ENCODE results near the gene HEMK1. TPM values are rescaled to one million over a fixed set of nuclear protein-coding genes. Genes with fewer than 3 reads are reported as not detected.
A peak's percentile ranks its signal among the peaks of the same experiment; 100 is the strongest.

HEMK1 gene
- total RNA-seq (10 to 100 TPM; 51.8 to 55.0 TPM), polyA plus RNA-seq (27.4 TPM)

- Mint-ChIP-seq H3K4me3 (peak within 1 kb of the TSS; percentile 90 to 97 (median 95)), H3K36me3 (peaks cover 0 to 22% (median 2%) of the 10 kb centered on the region in 3 donors), H3K27ac (peak within 1 kb of the TSS; percentile 91 to 98 (median 96)), H3K9me3 (no peaks in the 10 kb centered on the region), H3K4me1 (peaks cover 54 to 85% (median 58%) of the 10 kb centered on the region in 3 donors), H3K27me3 (peaks cover 0 to 4% of the 10 kb centered on the region in 2 donors)
- Histone ChIP-seq H3K36me3 (ENCODE audit: insufficient read depth, low read length) (no peaks in the 10 kb centered on the region), H3K4me3 (ENCODE audit: low read length) (peak within 1 kb of the TSS; percentile 92), H3K27ac (ENCODE audit: low read depth, low read length) (peak within 1 kb of the TSS; percentile 82), H3K4me1 (ENCODE audit: insufficient read depth, low read length) (peaks cover 67% of the 10 kb centered on the region), H3K9me3 (ENCODE audit: low read length) (no peaks in the 10 kb centered on the region), H3K27me3 (ENCODE audit: insufficient read depth, low read length, poor library complexity, severe bottlenecking) (no peaks in the 10 kb centered on the region)
- ChIA-PET POLR2A (interaction anchor here (0.6 to 6.1 kb wide), 18 partner anchors 14 to 1672 kb away, joined by 3 to 57 read pairs (median 7); partner anchors contain the start of genes CISH, DCAF1, MANF and MAPKAPK3), CTCF (interaction anchor here (0.9 to 18.9 kb wide), 16 partner anchors 12 to 1414 kb away, joined by 3 to 724 read pairs (median 4); partner anchors contain the start of genes CISH, MAPKAPK3 and RASSF1)
- DNase-seq = peak; percentile 92 to 95 (median 92)
These were observed at the start of gene HEMK1 for GRCh38 chr3:50568947-50569749. Gene HEMK1, plus strand, starts transcription at chr3:50569522. Its CDS starts 1,583 bp downstream, at chr3:50571105.

DNA sequence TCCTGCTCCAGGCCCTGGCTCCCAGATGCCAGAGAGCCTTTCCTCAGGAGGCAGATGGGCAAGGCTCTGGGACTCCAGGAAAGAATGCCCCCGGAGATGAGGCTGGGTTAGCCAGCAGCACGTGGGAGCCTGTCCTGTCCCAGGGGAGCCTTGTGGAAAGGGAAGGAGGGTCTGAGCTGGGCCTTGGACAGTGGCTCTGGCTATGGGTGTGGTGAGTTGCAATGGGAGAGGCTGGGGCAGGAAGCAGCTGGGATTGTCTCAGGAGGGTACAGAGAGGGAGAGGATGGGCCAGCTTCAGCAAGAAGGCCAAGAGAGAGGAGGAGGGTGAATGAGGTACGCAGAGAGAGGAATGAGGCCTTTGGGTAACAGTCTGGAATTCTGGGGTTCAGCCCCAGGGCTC, 48.5 kb upstream of the HEMK1 start:
- POLR2A ChIA-PET = no interaction called here
- H3K27ac ChIP-seq (ENCODE audit: low read depth, low read length) = no peak overlapping the region
- CTCF ChIA-PET = interaction anchor here (1.4 kb wide), 1 partner anchor 52 kb away, joined by 3 read pairs; no protein-coding TSS in a partner anchor

DNA sequence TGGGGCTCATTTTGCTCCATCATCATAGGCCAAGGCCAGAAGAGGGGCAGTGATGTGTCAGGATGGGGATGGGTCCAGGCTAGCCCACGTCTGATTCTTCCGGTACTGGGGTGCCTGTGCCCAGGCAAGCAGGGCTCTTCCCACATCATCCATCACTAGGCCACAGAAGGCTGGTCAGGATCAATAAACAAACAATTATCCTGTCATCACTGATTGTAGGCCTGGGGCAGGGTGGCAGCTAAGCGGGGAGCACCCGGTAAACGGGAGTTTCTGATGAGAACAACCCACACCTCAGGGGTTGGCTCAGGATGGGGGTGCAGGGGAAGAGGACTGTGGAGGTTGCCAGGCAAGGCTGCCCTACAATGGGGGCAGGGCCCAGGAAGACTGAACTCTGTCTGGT, 47.8 kb upstream of the HEMK1 start:
- H3K4me1 ChIP-seq (ENCODE audit: insufficient read depth, low read length) = no peaks in the 10 kb centered on the region
- CTCF ChIA-PET = interaction anchor here (1.1 to 1.5 kb wide), 3 partner anchors 51 to 93 kb away, joined by 3 to 5 read pairs (median 3); no protein-coding TSS in a partner anchor
- no peak overlapping the region for H3K27ac ChIP-seq (ENCODE audit: low read depth, low read length)
- Mint-ChIP-seq H3K4me1 (peaks cover 6 to 10% (median 6%) of the 10 kb centered on the region in 3 donors), H3K9me3 (no peaks in the 10 kb centered on the region), H3K36me3 (no peaks in the 10 kb centered on the region), H3K4me3 (no peak overlapping the region), H3K27ac (no peak overlapping the region), H3K27me3 (peaks cover 3 to 10% of the 10 kb centered on the region in 2 donors)
- no peak overlapping the region for H3K4me3 ChIP-seq (ENCODE audit: low read length)
- no peak for DNase-seq
- H3K36me3 ChIP-seq (ENCODE audit: insufficient read depth, low read length) = no peaks in the 10 kb centered on the region
- no peaks in the 10 kb centered on the region for H3K9me3 ChIP-seq (ENCODE audit: low read length)
- POLR2A ChIA-PET = no interaction called here
- H3K27me3 ChIP-seq (ENCODE audit: insufficient read depth, low read length, poor library complexity, severe bottlenecking) = no peaks in the 10 kb centered on the region

More for the DNA sequence above, 48.5 kb upstream of the HEMK1 start:
- no peaks in the 10 kb centered on the region for H3K36me3 Mint-ChIP-seq
- peaks cover 3 to 10% of the 10 kb centered on the region in 2 donors for H3K27me3 Mint-ChIP-seq
- Histone ChIP-seq H3K9me3 (ENCODE audit: low read length) (no peaks in the 10 kb centered on the region), H3K4me3 (ENCODE audit: low read length) (no peak overlapping the region), H3K27me3 (ENCODE audit: insufficient read depth, low read length, poor library complexity, severe bottlenecking) (no peaks in the 10 kb centered on the region), H3K4me1 (ENCODE audit: insufficient read depth, low read length) (no peaks in the 10 kb centered on the region), H3K36me3 (ENCODE audit: insufficient read depth, low read length) (no peaks in the 10 kb centered on the region)
- no peak for DNase-seq
- peak overlapping the region in 1 of 8 donors; percentile 78 for H3K27ac Mint-ChIP-seq
- H3K4me1 Mint-ChIP-seq = peaks cover 6 to 10% (median 10%) of the 10 kb centered on the region in 3 donors
- no peaks in the 10 kb centered on the region for H3K9me3 Mint-ChIP-seq
- H3K4me3 Mint-ChIP-seq = no peak overlapping the region

DNA sequence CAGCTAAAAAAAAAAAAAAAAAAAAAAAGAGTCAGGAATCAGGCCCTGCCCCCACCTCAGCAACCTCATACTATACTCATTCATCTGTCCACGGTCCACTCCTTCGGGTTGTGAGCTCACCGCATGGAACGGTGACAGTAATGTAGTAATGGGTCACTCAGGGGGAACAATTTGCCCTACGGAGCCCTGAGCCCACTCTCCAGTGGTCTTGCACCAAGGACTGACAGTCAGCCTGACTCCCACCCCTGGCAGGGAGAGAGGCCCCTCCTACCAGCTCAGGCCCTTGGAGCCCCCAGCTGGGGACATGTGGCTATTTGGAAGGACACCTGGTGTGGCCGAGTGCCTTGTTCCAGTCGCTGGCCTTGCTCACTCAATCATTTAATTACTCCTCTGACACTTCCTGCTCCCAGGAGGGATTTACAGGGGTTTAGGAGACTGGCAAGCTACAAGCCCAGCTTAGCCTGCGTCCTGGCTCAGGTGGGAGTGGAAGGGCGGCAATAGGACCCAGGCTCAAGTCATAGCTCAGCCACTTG, 46.0 kb upstream of the HEMK1 start:
- Mint-ChIP-seq H3K4me1 (peaks cover 5 to 10% (median 6%) of the 10 kb centered on the region in 3 donors), H3K27ac (no peak overlapping the region), H3K36me3 (no peaks in the 10 kb centered on the region), H3K27me3 (peaks cover 6 to 15% of the 10 kb centered on the region in 2 donors), H3K9me3 (no peaks in the 10 kb centered on the region), H3K4me3 (no peak overlapping the region)
- CTCF ChIA-PET = interaction anchor here (0.7 to 1.9 kb wide), 5 partner anchors 16 to 174 kb away, joined by 3 to 8 read pairs (median 4); no protein-coding TSS in a partner anchor
- Histone ChIP-seq H3K27ac (ENCODE audit: low read depth, low read length) (no peak overlapping the region), H3K27me3 (ENCODE audit: insufficient read depth, low read length, poor library complexity, severe bottlenecking) (no peaks in the 10 kb centered on the region), H3K4me1 (ENCODE audit: insufficient read depth, low read length) (no peaks in the 10 kb centered on the region), H3K9me3 (ENCODE audit: low read length) (no peaks in the 10 kb centered on the region), H3K36me3 (ENCODE audit: insufficient read depth, low read length) (no peaks in the 10 kb centered on the region), H3K4me3 (ENCODE audit: low read length) (no peak overlapping the region)
- POLR2A ChIA-PET = no interaction called here
- DNase-seq = no peak

DNA sequence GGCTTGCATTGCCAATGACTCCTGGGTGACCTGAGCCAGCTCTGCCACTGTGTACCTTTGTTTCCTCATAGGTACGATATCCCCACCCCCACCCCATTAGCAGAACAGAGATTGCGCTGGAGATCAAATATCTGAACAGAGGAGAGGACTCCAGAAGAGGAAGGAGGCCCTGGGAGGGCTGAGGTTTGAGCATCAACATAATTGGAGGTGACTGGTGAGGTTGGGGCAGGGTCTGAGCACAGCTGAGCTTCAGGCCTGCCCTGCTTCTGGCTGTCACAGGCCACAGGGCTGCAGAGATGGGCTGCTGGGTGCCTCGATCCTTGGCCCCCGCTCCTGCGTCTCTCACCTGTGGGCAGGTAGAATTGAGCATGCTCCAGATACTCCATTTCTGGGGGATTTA, 44.6 kb upstream of the HEMK1 start:
- POLR2A ChIA-PET = no interaction called here
- Mint-ChIP-seq H3K36me3 (no peaks in the 10 kb centered on the region), H3K4me1 (peaks cover 0 to 1% (median 0%) of the 10 kb centered on the region in 3 donors), H3K27ac (no peak overlapping the region), H3K4me3 (no peak overlapping the region), H3K27me3 (peaks cover 14% of the 10 kb centered on the region in 2 donors), H3K9me3 (no peaks in the 10 kb centered on the region)
- H3K27ac ChIP-seq (ENCODE audit: low read depth, low read length) = no peak overlapping the region
- H3K27me3 ChIP-seq (ENCODE audit: insufficient read depth, low read length, poor library complexity, severe bottlenecking) = no peaks in the 10 kb centered on the region
- CTCF ChIA-PET = interaction anchor here (0.9 to 1.9 kb wide), 5 partner anchors 18 to 175 kb away, joined by 3 to 8 read pairs (median 4); no protein-coding TSS in a partner anchor
- no peaks in the 10 kb centered on the region for H3K36me3 ChIP-seq (ENCODE audit: insufficient read depth, low read length)
- no peaks in the 10 kb centered on the region for H3K4me1 ChIP-seq (ENCODE audit: insufficient read depth, low read length)
- H3K4me3 ChIP-seq (ENCODE audit: low read length) = no peak overlapping the region
- no peaks in the 10 kb centered on the region for H3K9me3 ChIP-seq (ENCODE audit: low read length)
- DNase-seq = no peak

- POLR2A ChIA-PET = no interaction called here
- Mint-ChIP-seq H3K4me3 (no peak overlapping the region), H3K27ac (no peak overlapping the region), H3K36me3 (no peaks in the 10 kb centered on the region), H3K4me1 (no peaks in the 10 kb centered on the region), H3K9me3 (no peaks in the 10 kb centered on the region), H3K27me3 (peaks cover 16% of the 10 kb centered on the region in 2 donors)
- no peak overlapping the region for H3K4me3 ChIP-seq (ENCODE audit: low read length)
- H3K27ac ChIP-seq (ENCODE audit: low read depth, low read length) = no peak overlapping the region
- no peaks in the 10 kb centered on the region for H3K27me3 ChIP-seq (ENCODE audit: insufficient read depth, low read length, poor library complexity, severe bottlenecking)
- no peaks in the 10 kb centered on the region for H3K4me1 ChIP-seq (ENCODE audit: insufficient read depth, low read length)
- no peaks in the 10 kb centered on the region for H3K9me3 ChIP-seq (ENCODE audit: low read length)
- no peak for DNase-seq
- CTCF ChIA-PET = interaction anchor here (1.7 kb wide), 1 partner anchor 89 kb away, joined by 4 read pairs; no protein-coding TSS in a partner anchor
- H3K36me3 ChIP-seq (ENCODE audit: insufficient read depth, low read length) = no peaks in the 10 kb centered on the region
These were observed 44.0 kb upstream of the HEMK1 start for GRCh38 chr3:50525191-50525910.

GRCh38 chr3:50525987-50526386, 43.3 kb upstream of the HEMK1 start:
- Mint-ChIP-seq H3K9me3 (no peaks in the 10 kb centered on the region), H3K27ac (no peak overlapping the region), H3K4me3 (no peak overlapping the region), H3K4me1 (no peaks in the 10 kb centered on the region), H3K36me3 (no peaks in the 10 kb centered on the region), H3K27me3 (peaks cover 13 to 21% of the 10 kb centered on the region in 2 donors)
- H3K36me3 ChIP-seq (ENCODE audit: insufficient read depth, low read length) = no peaks in the 10 kb centered on the region
- H3K27ac ChIP-seq (ENCODE audit: low read depth, low read length) = no peak overlapping the region
- POLR2A ChIA-PET = no interaction called here
- H3K27me3 ChIP-seq (ENCODE audit: insufficient read depth, low read length, poor library complexity, severe bottlenecking) = no peaks in the 10 kb centered on the region
- H3K4me3 ChIP-seq (ENCODE audit: low read length) = no peak overlapping the region
- H3K4me1 ChIP-seq (ENCODE audit: insufficient read depth, low read length) = no peaks in the 10 kb centered on the region
- peak in 2 of 5 donors; percentile 16 to 60 for DNase-seq
- CTCF ChIA-PET = no interaction called here
- H3K9me3 ChIP-seq (ENCODE audit: low read length) = no peaks in the 10 kb centered on the region

All from CD8-positive, alpha-beta memory T cell (primary cell).